OCI-LY7 (cell line): ENCODE data around the gene WBP11. TPM values are rescaled to one million over a fixed set of nuclear protein-coding genes. Genes with fewer than 3 reads are reported as not detected.

Experiments used
- BruUV-seq: library from RNA; stranded (reverse); fragments of 400-500 nt; replicated peaks from 2 replicates; lab custom pipeline; 2021; lab: Mats Ljungman, UMichigan
- CTCF ChIA-PET: fragments of 300-600 bp; sonication (Branson Sonifier 250); formaldehyde crosslinking; loops from one replicate; lab custom pipeline; 2022; ENCODE audit warnings: antibody characterized with exemption; ENCODE audit not compliant: unreplicated experiment; lab: Charles Lee
- POLR2A ChIA-PET: fragments of 300-600 bp; sonication (Branson Sonifier 250); formaldehyde crosslinking; loops from one replicate; lab custom pipeline; 2022; ENCODE audit warnings: antibody characterized with exemption; lab: Charles Lee
- DNase-seq: peaks from one replicate; pipeline ENCODE4 v3.0.0-alpha.2; 2015; ENCODE audit warnings: low spot score
- H2AFZ ChIP-seq: fragments of 200-600 bp; sonication (generic), shearing (Covaris generic); 2 replicates; pipeline ENCODE4 v1.6.1; 2014; ENCODE audit warnings: mild to moderate bottlenecking, antibody characterized with exemption, low read length, moderate library complexity
- H3K27ac ChIP-seq: fragments of 200-600 bp; sonication (generic); 2 replicates; pipeline ENCODE4 v1.5.1; 2014; ENCODE audit warnings: mixed run types, low read depth, mild to moderate bottlenecking, moderate library complexity, low read length, inconsistent platforms; ENCODE audit not compliant: poor library complexity, severe bottlenecking
- H3K36me3 ChIP-seq: fragments of 200-600 bp; sonication (generic); 2 replicates; pipeline ENCODE4 v1.6.1; 2014; ENCODE audit warnings: mild to moderate bottlenecking, antibody characterized with exemption, low read length, moderate library complexity, mixed read lengths; ENCODE audit not compliant: insufficient read depth
- H3K4me1 ChIP-seq: fragments of 200-600 bp; sonication (generic); 2 replicates; pipeline ENCODE4 v1.5.1; 2014; ENCODE audit warnings: mild to moderate bottlenecking, low read length; ENCODE audit not compliant: insufficient read depth, poor library complexity, severe bottlenecking
- H3K4me2 ChIP-seq: fragments of 200-600 bp; sonication (generic); 2 replicates; pipeline ENCODE4 v1.6.1; 2014; ENCODE audit warnings: mild to moderate bottlenecking, low read length
- H3K4me3 ChIP-seq: fragments of 200-600 bp; sonication (generic); 2 replicates; pipeline ENCODE4 v1.5.1; 2014; ENCODE audit warnings: mild to moderate bottlenecking, low read depth, low read length; ENCODE audit not compliant: poor library complexity, severe bottlenecking
- H3K79me2 ChIP-seq: fragments of 200-600 bp; sonication (generic); 2 replicates; pipeline ENCODE4 v1.6.1; 2016; ENCODE audit warnings: low read depth, mild to moderate bottlenecking, low read length, moderate library complexity, mixed read lengths; ENCODE audit not compliant: insufficient read depth
- H3K9me2 ChIP-seq: fragments of 200-600 bp; sonication (generic); 2 replicates; pipeline ENCODE4 v1.6.1; 2016; ENCODE audit warnings: mild to moderate bottlenecking, low read length, mixed read lengths; ENCODE audit not compliant: insufficient read depth
- H3K9me3 ChIP-seq: fragments of 200-600 bp; sonication (generic); 2 replicates; pipeline ENCODE4 v1.6.1; 2014; ENCODE audit warnings: mild to moderate bottlenecking, mixed run types, low read length, mixed read lengths
- H4K20me1 ChIP-seq: fragments of 200-600 bp; sonication (generic); 2 replicates; pipeline ENCODE4 v1.6.1; 2014; ENCODE audit warnings: mild to moderate bottlenecking, antibody characterized with exemption, low read length, moderate library complexity, mixed read lengths; ENCODE audit not compliant: insufficient read depth
- CTCF ChIP-seq: fragments of 200-600 bp; sonication (generic); conservative IDR thresholded peaks from 2 replicates; pipeline ENCODE4 v1.5.1; 2014; ENCODE audit warnings: mild to moderate bottlenecking, antibody characterized with exemption, low read length, moderate library complexity, mixed read lengths
- EZH2phosphoT487 ChIP-seq: fragments of 200-600 bp; sonication (generic); IDR thresholded peaks from 2 replicates; pipeline ENCODE4 v1.6.1; 2018; ENCODE audit warnings: low read depth, borderline replicate concordance, mild to moderate bottlenecking, mixed run types, antibody characterized with exemption, low read length, moderate library complexity, mixed read lengths
- intact Hi-C: fragments of 100-400 bp; cut with micrococcal nuclease; formaldehyde crosslinking; loops from one replicate; pipeline ENCODE4 v1.10.0; 2022; ENCODE audit not compliant: unreplicated experiment
- total RNA-seq, 2 experiments: library from RNA; depleted of rRNA in 1 of 2; stranded (reverse); fragments of >200 nt in 1 of 2; shearing (Covaris generic) in 1 of 2; gene quantifications; 2 replicates each; pipeline ENCODE4 v1.2.3, GENCODE V29; 2014 to 2022

The WBP11 gene
- total RNA-seq, 2 experiments from 2014 or later = 16.5 to 107 TPM

- TF ChIP-seq CTCF = no peak
- no peak for TF ChIP-seq EZH2phosphoT487
- no peak overlapping the region for H3K4me2 ChIP-seq
- H3K79me2 ChIP-seq = no peaks in the 10 kb centered on the region
- POLR2A ChIA-PET = interaction anchor here (0.7 to 2.8 kb wide), 5 partner anchors 10 to 1122 kb away, joined by 3 to 24 read pairs (median 8); no protein-coding TSS in a partner anchor
- no TSS peak for BruUV-seq
- H2AFZ ChIP-seq = no peak overlapping the region
- peaks cover 5% of the 10 kb centered on the region for H3K4me1 ChIP-seq
- H3K9me2 ChIP-seq = no peaks in the 10 kb centered on the region
- CTCF ChIA-PET = interaction anchor here (1.2 kb wide), 1 partner anchor 149 kb away, joined by 4 read pairs; no protein-coding TSS in a partner anchor
- H3K27ac ChIP-seq = no peak overlapping the region
- no peaks in the 10 kb centered on the region for H3K36me3 ChIP-seq
- no peaks in the 10 kb centered on the region for H3K9me3 ChIP-seq
- H3K4me3 ChIP-seq = no peak overlapping the region
- no peaks in the 10 kb centered on the region for H4K20me1 ChIP-seq
- DNase-seq = no peak
- intact Hi-C loops = loop anchor here (5.0 kb wide), 1 partner anchor 420 kb away; no protein-coding TSS in a partner anchor
Measured at GRCh38 chr12:14846876-14847580, 43.8 kb upstream of the WBP11 start.

- Histone ChIP-seq H3K36me3 (no peaks in the 10 kb centered on the region), H3K9me3 (no peaks in the 10 kb centered on the region), H2AFZ (peak overlapping the region; percentile 49; the same call in 1 of the 2 replicates), H3K4me3 (no peak overlapping the region), H3K9me2 (no peaks in the 10 kb centered on the region), H3K4me2 (no peak overlapping the region), H3K4me1 (peaks cover 5% of the 10 kb centered on the region), H4K20me1 (no peaks in the 10 kb centered on the region), H3K79me2 (no peaks in the 10 kb centered on the region), H3K27ac (no peak overlapping the region)
- TF ChIP-seq EZH2phosphoT487 (no peak), CTCF (no peak)
- intact Hi-C loops = loop anchor here (5.0 kb wide), 1 partner anchor 421 kb away; no protein-coding TSS in a partner anchor
- no TSS peak for BruUV-seq
- DNase-seq = no peak
- POLR2A ChIA-PET = interaction anchor here (0.6 kb wide), 1 partner anchor 150 kb away, joined by 7 read pairs; no protein-coding TSS in a partner anchor
- CTCF ChIA-PET = interaction anchor here (1.0 kb wide), 1 partner anchor 41 kb away, joined by 4 read pairs; no protein-coding TSS in a partner anchor
Measured at GRCh38 chr12:14846042-14846587, 42.8 kb upstream of the WBP11 start.
